ENCODE data around the gene COPS7A. TPM values are rescaled to one million over a fixed set of nuclear protein-coding genes. Genes with fewer than 3 reads are reported as not detected.

COPS7A gene
- total RNA-seq, 1 experiment from 2014 or later = 82.3 TPM

DNA sequence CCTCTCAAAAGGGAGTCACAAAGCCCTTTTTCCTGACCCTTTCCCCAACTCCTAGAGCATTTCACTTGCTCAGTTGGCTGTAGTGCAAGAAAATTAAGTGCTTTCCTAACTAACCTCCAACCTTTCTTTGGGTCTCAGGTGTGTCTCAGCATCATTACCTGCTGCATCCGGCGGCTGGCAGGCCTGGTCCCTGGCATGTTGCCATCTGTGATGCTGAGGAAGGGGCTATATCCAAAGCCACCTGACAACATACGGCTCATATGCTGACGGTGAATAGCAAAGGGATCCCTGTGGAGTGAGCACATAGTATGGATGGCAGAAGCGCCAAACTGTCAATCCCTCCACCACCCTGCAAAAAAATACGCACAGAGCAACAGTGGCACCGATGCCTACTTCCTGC is 27.9 kb downstream of the COPS7A start:
- Histone ChIP-seq H3K9me2 (replicated peaks; ENCODE audit: low read length) (no peaks in the 10 kb centered on the region), H3K27me3 (ENCODE audit: low read length) (no peaks in the 10 kb centered on the region), H3K27ac (ENCODE audit: low read length) (no peak overlapping the region), H3K79me2 (ENCODE audit: low read length) (peaks cover 23% of the 10 kb centered on the region), H3K4me3 (ENCODE audit: low read length) (peak overlapping the region; percentile 91), H3F3A (ENCODE audit: low read length, unreplicated experiment) (no peaks in the 10 kb centered on the region), H3K36me3 (ENCODE audit: low read depth, low read length) (peaks cover 14% of the 10 kb centered on the region; the same call in 1 of the 2 replicates), H4K20me1 (ENCODE audit: low read length) (peaks cover 4% of the 10 kb centered on the region; the same call in 1 of the 2 replicates), H3K9ac (ENCODE audit: low read length) (peak overlapping the region; percentile 97), H3K4me2 (ENCODE audit: low read length) (peak overlapping the region; percentile 99), H3K4me1 (ENCODE audit: insufficient read depth, low read length) (peaks cover 12% of the 10 kb centered on the region), H2AFZ (ENCODE audit: low read length) (no peak overlapping the region), H3K9me3 (ENCODE audit: low read length) (no peaks in the 10 kb centered on the region)
- DNase-seq = no peak
- TF ChIP-seq EZH2 (IDR thresholded peaks at IDR 0.05; ENCODE audit: low read length, unreplicated experiment) = no peak
- no peak for TF ChIP-seq EZH2phosphoT487 (IDR thresholded peaks at IDR 0.05; ENCODE audit: borderline replicate concordance, low read length)
- TF ChIP-seq CTCF (conservative IDR thresholded peaks at IDR 0.05; ENCODE audit: low read depth, low read length) = no peak
- ChIA-PET CTCF (interaction anchor here (0.6 to 1.7 kb wide), 3 partner anchors 9 to 57 kb away, joined by 4 read pairs; no protein-coding TSS in a partner anchor), POLR2A (ENCODE audit: unreplicated experiment) (interaction anchor here (0.6 kb wide), 1 partner anchor 25 kb away, joined by 4 read pairs; no protein-coding TSS in a partner anchor)
- BruUV-seq (replicated peaks) = no TSS peak
- intact Hi-C loops (cut with micrococcal nuclease) = loop anchor here (2.0 to 5.0 kb wide), 2 partner anchors 15 to 101 kb away; partner anchors contain the start of genes CDCA3, PTMS and USP5
- no peak for ATAC-seq

DNA sequence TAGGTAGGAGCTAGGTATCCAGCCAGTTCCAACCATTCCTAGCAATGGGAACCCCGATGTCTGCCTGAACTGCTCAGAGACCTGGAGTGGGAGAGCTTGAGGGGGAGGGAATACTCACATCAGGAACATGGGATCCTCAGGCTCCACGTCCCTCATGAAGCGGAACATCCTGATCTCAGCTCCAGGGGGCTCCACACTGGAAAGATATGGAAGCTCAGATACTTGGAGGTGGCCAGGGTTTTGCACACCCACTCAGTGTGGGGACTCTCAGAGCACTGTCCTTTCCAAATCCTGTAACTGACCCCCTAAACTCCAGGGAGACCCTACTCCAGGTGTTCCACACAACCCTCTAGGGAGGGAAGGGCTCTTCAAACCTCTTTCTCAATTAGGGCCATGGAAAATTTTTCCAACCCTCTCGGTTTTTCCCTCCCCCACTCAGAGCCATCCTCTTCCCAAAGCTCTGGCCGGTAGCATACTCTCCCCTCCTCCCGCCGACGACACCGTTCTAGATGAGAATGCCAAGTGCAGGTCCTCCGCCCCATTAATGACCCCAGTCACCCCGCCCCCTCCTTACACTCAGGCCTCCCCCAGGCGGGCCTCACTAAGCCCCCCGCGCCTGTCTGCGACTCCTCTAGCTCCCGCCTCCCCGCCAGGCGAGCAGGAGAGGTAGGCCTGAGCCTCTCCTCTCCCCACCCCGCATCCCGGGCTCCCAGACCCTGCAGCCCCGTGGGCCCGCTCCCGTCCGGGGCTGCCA is 28.5 kb downstream of the COPS7A start:
- ChIA-PET CTCF (interaction anchor here (0.6 to 1.8 kb wide), 6 partner anchors 10 to 56 kb away, joined by 3 to 24 read pairs (median 4); partner anchors contain the start of genes LAG3 and PTMS), POLR2A (ENCODE audit: unreplicated experiment) (interaction anchor here (0.6 to 1.9 kb wide), 3 partner anchors 14 to 63 kb away, joined by 4 to 14 read pairs (median 10); partner anchors contain the start of genes PTMS and ZNF384)
- Histone ChIP-seq H3F3A (ENCODE audit: low read length, unreplicated experiment) (no peaks in the 10 kb centered on the region), H3K9ac (ENCODE audit: low read length) (peak overlapping the region; percentile 97), H3K79me2 (ENCODE audit: low read length) (peaks cover 23% of the 10 kb centered on the region), H3K27ac (ENCODE audit: low read length) (peak overlapping the region; percentile 89), H3K4me1 (ENCODE audit: insufficient read depth, low read length) (peaks cover 12% of the 10 kb centered on the region), H3K4me2 (ENCODE audit: low read length) (peak overlapping the region; percentile 99), H3K9me2 (replicated peaks; ENCODE audit: low read length) (no peaks in the 10 kb centered on the region), H3K9me3 (ENCODE audit: low read length) (no peaks in the 10 kb centered on the region), H3K36me3 (ENCODE audit: low read depth, low read length) (peaks cover 14% of the 10 kb centered on the region; the same call in 1 of the 2 replicates), H4K20me1 (ENCODE audit: low read length) (peaks cover 4% of the 10 kb centered on the region; the same call in 1 of the 2 replicates), H3K27me3 (ENCODE audit: low read length) (no peaks in the 10 kb centered on the region), H2AFZ (ENCODE audit: low read length) (peak overlapping the region; percentile 96), H3K4me3 (ENCODE audit: low read length) (peak overlapping the region; percentile 91)
- TF ChIP-seq EZH2 (IDR thresholded peaks at IDR 0.05; ENCODE audit: low read length, unreplicated experiment) = no peak
- no peak for TF ChIP-seq EZH2phosphoT487 (IDR thresholded peaks at IDR 0.05; ENCODE audit: borderline replicate concordance, low read length)
- TF ChIP-seq CTCF (conservative IDR thresholded peaks at IDR 0.05; ENCODE audit: low read depth, low read length) = peak; percentile 44
- TSS peak; percentile 46 for BruUV-seq (replicated peaks)
- intact Hi-C loops (cut with micrococcal nuclease) = loop anchor here (2.0 to 5.0 kb wide), 2 partner anchors 14 to 100 kb away; partner anchors contain the start of genes CDCA3, PTMS and USP5
- DNase-seq (peak; percentile 17), ATAC-seq (no peak; the same call in 1 of the 2 replicates)

All from PC-3 (cell line).